Measurements from ENCODE around the gene SORCS2. TPM values are rescaled to one million over a fixed set of nuclear protein-coding genes. Genes with fewer than 3 reads are reported as not detected.

SORCS2 gene
- total RNA-seq, 1 donor from 2014 or later: 7.2 TPM

DNA sequence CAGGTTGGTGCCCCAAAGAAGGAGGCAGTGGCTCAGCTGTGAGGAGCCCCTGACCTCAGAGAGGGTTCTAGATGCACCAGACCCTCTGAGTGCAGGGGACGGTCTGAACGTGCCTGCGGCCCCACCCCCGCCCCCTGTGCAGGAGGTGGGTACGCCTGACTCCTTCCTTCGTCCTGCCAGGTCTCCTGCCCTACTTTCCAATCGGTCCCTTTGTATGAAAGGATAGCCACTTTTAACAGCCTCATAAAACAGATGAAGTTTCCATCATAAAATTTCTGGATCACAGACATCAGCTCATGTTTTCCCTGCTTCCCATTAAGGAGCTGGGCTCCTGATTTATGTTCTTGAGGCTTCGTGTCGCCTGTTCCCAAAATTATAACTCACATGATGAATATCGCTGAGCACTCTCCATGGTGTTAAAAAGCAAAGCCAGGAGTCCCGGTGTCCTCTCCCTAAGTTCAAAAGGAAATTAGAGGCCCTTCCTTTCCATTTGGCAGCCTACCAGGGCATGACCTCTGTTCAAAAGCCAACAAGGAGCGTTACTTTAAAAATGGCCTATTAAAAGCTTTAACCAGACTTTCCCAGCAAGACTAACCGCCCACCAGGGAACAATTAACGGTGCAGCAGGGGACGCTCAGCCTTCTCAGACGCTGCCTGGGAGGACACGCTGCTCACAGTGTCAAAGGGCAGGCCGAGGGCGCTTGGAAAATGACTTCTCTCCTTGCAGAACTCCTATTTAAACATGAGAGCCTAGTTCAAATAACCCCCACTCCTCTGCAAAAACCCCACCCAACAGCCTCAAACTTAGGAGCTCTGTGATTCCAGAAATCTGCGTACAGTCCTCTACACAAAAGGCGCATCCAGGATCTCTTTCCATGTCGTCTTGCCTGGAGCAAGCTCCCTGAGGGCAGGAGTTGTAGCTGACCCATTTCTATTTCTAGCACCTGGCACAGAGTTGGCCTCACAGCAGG is 565.4 kb downstream of the SORCS2 start:
- Histone ChIP-seq H3K9me3 (no peaks in the 10 kb centered on the region), H3K36me3 (peaks cover 12% of the 10 kb centered on the region), H3K4me1 (peaks cover 10% of the 10 kb centered on the region), H3K27me3 (no peaks in the 10 kb centered on the region), H3K27ac (no peak overlapping the region), H3K4me3 (no peak overlapping the region)
- DNase-seq (no peak), ATAC-seq (no peak)
- intact Hi-C loops (cut with DNase I): no loop called here
- no peak for TF ChIP-seq CTCF (IDR thresholded peaks at IDR 0.05)

DNA sequence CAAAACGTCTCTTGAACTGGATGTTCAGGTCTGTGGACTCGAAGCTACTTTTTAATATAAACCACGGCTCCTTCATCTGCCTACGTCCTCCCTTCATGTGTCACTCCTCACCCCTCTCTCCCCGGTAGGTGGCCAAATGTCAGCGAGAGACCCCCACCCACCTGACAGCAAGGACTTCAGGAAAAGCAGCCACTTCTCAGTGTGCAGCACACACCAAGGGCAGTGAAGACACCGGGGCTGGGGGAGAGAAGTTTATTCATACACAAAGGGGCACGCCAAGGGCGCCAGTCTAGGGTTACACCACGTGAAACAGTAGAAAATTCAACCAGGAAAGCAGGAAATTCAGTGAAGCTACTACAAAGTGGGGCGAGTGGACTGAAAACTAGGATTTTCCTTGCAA is 566.1 kb downstream of the SORCS2 start:
- no peak overlapping the region for H3K4me3 ChIP-seq
- no peak for TF ChIP-seq CTCF (IDR thresholded peaks at IDR 0.05)
- no peaks in the 10 kb centered on the region for H3K9me3 ChIP-seq
- H3K27ac ChIP-seq: no peak overlapping the region
- no peaks in the 10 kb centered on the region for H3K27me3 ChIP-seq
- H3K4me1 ChIP-seq: peaks cover 10% of the 10 kb centered on the region
- intact Hi-C loops (cut with DNase I): no loop called here
- H3K36me3 ChIP-seq: peaks cover 19% of the 10 kb centered on the region
- DNase-seq (no peak), ATAC-seq (no peak)

- ATAC-seq (peak; percentile 52), DNase-seq (no peak)
- no peak for TF ChIP-seq CTCF (IDR thresholded peaks at IDR 0.05)
- Histone ChIP-seq H3K4me1 (peaks cover 10% of the 10 kb centered on the region), H3K4me3 (no peak overlapping the region), H3K27ac (peak overlapping the region; percentile 8), H3K9me3 (no peaks in the 10 kb centered on the region), H3K36me3 (peaks cover 20% of the 10 kb centered on the region), H3K27me3 (no peaks in the 10 kb centered on the region)
- intact Hi-C loops (cut with DNase I): no loop called here
Observed at GRCh38 chr4:7759216-7759615, 566.9 kb downstream of the SORCS2 start.

- Histone ChIP-seq H3K4me3 (no peak overlapping the region), H3K27me3 (no peaks in the 10 kb centered on the region), H3K9me3 (no peaks in the 10 kb centered on the region), H3K36me3 (peaks cover 20% of the 10 kb centered on the region), H3K27ac (peak overlapping the region; percentile 8), H3K4me1 (peaks cover 10% of the 10 kb centered on the region)
- intact Hi-C loops (cut with DNase I): loop anchor here (5.0 kb wide), 1 partner anchor 43 kb away; no protein-coding TSS in a partner anchor
- no peak for TF ChIP-seq CTCF (IDR thresholded peaks at IDR 0.05)
- DNase-seq (no peak), ATAC-seq (no peak)
Observed at GRCh38 chr4:7759635-7760034, 567.3 kb downstream of the SORCS2 start.

- H3K9me3 ChIP-seq: no peaks in the 10 kb centered on the region
Observed at GRCh38 chr4:7760228-7760627, 567.9 kb downstream of the SORCS2 start.

More at GRCh38 chr4:7760228-7760627, 567.9 kb downstream of the SORCS2 start:
- no peak overlapping the region for H3K4me3 ChIP-seq
- intact Hi-C loops (cut with DNase I): loop anchor here (5.0 kb wide), 1 partner anchor 42 kb away; no protein-coding TSS in a partner anchor
- H3K27me3 ChIP-seq: no peaks in the 10 kb centered on the region
- H3K36me3 ChIP-seq: peaks cover 23% of the 10 kb centered on the region
- no peak for TF ChIP-seq CTCF (IDR thresholded peaks at IDR 0.05)
- H3K27ac ChIP-seq: no peak overlapping the region
- no peak for DNase-seq
- H3K4me1 ChIP-seq: peaks cover 10% of the 10 kb centered on the region
- ATAC-seq: no peak
